SH-SY5Y (cell line): ENCODE results near the gene NUMA1.

Experiments used
- GATA2 ChIP-seq: IDR thresholded peaks from 2 replicates; pipeline ENCODE4 v1.6.1; 2011; ENCODE audit warnings: mild to moderate bottlenecking, low read depth, low read length
- GATA3 ChIP-seq: IDR thresholded peaks from 2 replicates; pipeline ENCODE4 v1.6.1; 2011; ENCODE audit warnings: low read depth, mild to moderate bottlenecking, low read length, moderate library complexity

NUMA1 gene

GRCh38 chr11:72111300-72112142, 31.2 kb upstream of the NUMA1 start:
- no peak for TF ChIP-seq GATA3
- TF ChIP-seq GATA2 = no peak

- TF ChIP-seq GATA2 = no peak
- no peak for TF ChIP-seq GATA3
Measured at GRCh38 chr11:72105888-72106287, 25.5 kb upstream of the NUMA1 start, which contains the start of gene TOMT. Gene TOMT, plus strand, starts transcription at chr11:72105924. Its CDS starts 28 bp downstream, at chr11:72105952.

- TF ChIP-seq GATA2 = no peak
- no peak for TF ChIP-seq GATA3
Measured at GRCh38 chr11:72103754-72104167, 23.4 kb upstream of the NUMA1 start.

DNA sequence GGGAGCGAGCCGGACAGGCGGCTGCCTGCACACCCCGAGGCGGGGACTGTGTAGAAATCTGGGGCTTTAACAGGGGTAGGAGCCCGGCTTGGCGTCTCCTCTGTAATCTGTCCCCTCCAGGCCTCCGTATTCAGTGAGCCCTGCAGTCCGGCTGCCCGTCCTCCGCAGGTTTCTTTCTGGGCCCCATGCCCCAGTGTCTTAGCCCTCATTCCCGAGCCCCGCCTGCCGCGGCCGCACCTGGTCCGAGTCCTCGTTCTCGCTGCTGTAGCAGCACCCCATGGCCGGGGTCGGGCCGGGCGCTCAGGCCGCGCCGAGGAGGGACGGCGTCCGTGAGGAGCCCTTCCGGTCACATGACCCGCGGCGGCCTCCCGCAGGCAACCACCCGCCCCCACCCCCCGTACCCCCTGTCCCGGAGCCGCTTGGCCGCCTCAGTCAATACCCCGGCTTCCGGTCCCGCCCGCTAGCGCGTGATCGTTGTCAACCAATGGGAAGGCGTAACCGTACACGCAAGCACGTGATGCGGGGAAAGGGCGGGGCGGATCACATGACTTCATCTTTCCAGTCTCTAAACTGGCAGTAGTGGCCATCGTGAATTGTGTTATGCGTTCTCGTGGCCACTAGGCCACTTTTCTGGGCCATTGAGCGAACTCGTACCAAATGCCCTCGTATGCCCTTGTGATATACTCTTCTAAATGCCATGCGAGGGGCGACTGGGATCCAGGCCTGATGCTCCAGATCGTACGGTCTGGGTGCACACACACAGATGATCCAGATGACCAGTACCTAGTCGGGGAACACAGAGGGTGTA, 22.8 kb upstream of the NUMA1 start, which contains the start of gene LAMTOR1:
Gene LAMTOR1, minus strand, starts transcription at position 352 of the 808 bp plus-strand sequence. Its CDS starts 73 bp downstream, at position 279.
- no peak for TF ChIP-seq GATA3
- TF ChIP-seq GATA2 = no peak

- no peak for TF ChIP-seq GATA3
- TF ChIP-seq GATA2 = no peak
Measured at GRCh38 chr11:72102631-72102945, 22.2 kb upstream of the NUMA1 start.

DNA sequence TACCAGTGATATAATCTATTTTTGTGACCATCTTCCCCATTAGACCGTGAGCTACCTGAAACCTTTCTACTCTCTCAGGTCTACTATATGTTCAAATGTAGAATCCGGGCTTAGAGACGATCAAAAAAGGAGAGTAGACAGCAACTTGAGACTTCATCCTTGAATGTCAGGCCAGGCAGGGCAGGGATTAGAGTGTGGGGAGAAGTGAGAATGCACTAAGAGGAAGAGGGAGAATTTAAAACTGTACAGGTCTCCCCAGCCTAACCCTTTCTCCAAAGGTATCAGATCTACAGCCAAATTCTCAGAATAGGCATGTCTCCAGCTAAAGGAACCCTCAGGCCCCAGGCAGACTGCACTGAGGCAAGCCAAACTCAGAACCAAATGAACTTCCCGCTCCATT, 21.8 kb upstream of the NUMA1 start:
- TF ChIP-seq GATA2 (no peak), GATA3 (no peak)

- TF ChIP-seq GATA2 (no peak), GATA3 (no peak)
Measured at GRCh38 chr11:72100462-72100861, 20.1 kb upstream of the NUMA1 start.

- TF ChIP-seq GATA3 (no peak), GATA2 (no peak)
Measured at GRCh38 chr11:72100009-72100408, 19.7 kb upstream of the NUMA1 start.

DNA sequence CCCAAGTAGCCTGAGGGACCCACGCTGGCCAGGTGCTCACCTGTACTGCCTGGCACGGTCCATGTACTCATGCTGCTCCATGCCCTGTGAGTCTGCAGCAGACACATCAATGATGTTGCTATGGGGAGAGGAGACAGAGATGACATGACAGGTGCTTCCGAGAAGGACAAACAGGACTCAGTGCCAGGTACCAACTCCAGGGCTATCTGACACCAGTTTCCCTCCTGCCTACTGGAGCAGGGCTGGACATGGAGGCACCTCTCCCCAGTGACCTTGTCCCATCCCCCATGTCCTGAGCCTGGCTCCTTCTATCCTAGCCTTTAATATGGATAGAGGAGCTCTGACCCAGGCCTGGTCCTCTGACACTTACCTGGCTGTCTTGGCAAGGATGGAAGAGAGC, 18.4 kb upstream of the NUMA1 start:
- TF ChIP-seq GATA3 (no peak), GATA2 (no peak)

DNA sequence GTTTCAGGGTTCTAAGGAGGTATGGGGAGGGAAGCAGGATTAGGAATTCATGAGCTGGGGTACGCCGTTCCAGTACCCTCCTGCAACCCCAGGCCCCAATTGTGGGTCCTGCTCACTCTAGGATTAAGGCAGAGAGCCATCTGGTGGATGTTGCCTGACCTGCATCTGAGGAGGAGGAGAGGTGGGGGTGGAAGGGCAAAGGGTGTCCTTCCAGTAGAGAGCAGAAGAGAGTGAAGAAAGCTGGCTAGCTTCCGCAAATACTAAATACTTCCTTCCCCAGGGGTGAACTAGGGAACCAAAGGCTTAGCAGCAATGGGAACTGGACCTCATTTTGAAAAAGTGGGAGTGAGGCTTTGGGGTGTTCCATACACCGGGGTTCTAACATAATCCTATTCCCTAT, 10.9 kb upstream of the NUMA1 start:
- no peak for TF ChIP-seq GATA2
- TF ChIP-seq GATA3 = no peak

- TF ChIP-seq GATA2 (no peak), GATA3 (no peak)
Measured at GRCh38 chr11:72088076-72088808, 7.9 kb upstream of the NUMA1 start.

GRCh38 chr11:72085621-72086351, 5.4 kb upstream of the NUMA1 start:
- TF ChIP-seq GATA3 (no peak), GATA2 (no peak)

DNA sequence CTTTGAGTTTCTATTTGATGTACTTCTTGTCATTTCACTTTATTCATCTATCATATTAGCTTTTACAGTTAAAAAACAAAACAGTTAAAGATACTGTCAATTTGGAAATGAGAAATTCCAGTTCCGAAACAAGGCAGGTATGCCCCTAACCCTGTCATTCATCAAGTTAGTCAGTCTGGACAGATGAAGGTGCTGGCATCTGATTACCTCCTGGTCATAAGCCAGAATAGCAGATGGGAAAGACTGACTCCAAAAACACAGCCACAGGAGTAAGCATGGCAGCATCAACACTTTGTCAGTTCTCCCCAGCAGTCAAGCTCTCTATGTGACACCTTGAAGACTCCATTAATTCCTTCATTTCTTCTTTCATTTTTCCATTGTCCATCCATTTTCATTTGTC, 4.6 kb upstream of the NUMA1 start:
- TF ChIP-seq GATA2 = peak; percentile 68
- TF ChIP-seq GATA3 = no peak
